GM18519 (cell line): ENCODE results near the gene RBM44.
"Not testable (repeated sequence)": the region's sequence is repeated elsewhere in the genome, so short reads cannot be mapped to it uniquely, and the experiment has no call there.

Experiments
- ATAC-seq: cut with Tn5 transposase; IDR thresholded peaks from one replicate; pipeline ENCODE4 v1.9.1; 2021; ENCODE audit warnings: mild to moderate bottlenecking, moderate library complexity; ENCODE audit not compliant: unreplicated experiment, low FRiP score

Gene RBM44

DNA sequence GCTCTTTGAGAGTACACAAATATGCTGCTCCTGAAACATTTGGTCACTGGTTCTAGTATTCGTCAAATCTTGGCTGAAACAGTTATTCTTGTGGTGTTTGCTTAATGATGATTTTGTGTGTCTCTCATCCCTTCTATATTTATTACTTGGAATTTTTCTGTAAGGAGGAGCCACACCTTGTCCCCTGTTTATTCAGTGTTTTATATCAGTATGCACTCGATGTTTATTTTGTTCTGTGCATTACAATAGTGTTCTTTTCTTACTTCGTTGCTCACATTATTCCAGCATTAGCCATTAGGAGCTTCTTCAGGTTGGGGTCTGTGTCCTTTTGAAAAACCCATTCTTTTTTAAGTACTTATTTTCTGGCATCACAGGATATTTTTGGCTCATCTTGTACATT is 55.7 kb downstream of the RBM44 start:
- no peak for ATAC-seq

- ATAC-seq: no peak
Observed at GRCh38 chr2:237857791-237858190, 59.2 kb downstream of the RBM44 start.

- no peak for ATAC-seq
Observed at GRCh38 chr2:237858294-237859081, 59.9 kb downstream of the RBM44 start.

DNA sequence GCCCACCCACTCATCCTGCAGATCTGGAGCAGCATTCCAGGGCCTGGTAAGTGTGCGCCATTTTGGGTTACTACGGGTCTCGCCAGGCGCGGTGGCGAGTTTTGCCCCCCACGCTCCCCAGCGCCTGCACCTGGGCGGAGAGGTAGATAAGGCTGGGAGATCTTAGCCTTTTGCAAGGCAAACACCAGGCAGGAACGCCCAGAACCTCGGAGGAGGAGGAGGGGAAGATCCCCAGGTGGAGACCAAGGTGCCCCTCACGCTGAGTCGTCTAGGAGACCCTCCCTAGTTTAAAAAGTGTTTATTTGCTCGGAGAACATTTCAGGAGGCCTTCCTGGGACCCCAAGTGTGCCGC is 60.5 kb downstream of the RBM44 start:
- ATAC-seq: no peak

- ATAC-seq: no peak
Observed at GRCh38 chr2:237859533-237860272, 61.1 kb downstream of the RBM44 start, which contains the start of gene RAMP1. TSS of gene RAMP1 (plus strand) at chr2:237859623. CDS start at chr2:237859676, 53 bp downstream.

GRCh38 chr2:237860273-237860935 is 61.8 kb downstream of the RBM44 start:
- ATAC-seq: no peak

- ATAC-seq: no peak
Observed at GRCh38 chr2:237861875-237862527, 63.4 kb downstream of the RBM44 start.

GRCh38 chr2:237862528-237862895 is 63.9 kb downstream of the RBM44 start:
- no peak for ATAC-seq

DNA sequence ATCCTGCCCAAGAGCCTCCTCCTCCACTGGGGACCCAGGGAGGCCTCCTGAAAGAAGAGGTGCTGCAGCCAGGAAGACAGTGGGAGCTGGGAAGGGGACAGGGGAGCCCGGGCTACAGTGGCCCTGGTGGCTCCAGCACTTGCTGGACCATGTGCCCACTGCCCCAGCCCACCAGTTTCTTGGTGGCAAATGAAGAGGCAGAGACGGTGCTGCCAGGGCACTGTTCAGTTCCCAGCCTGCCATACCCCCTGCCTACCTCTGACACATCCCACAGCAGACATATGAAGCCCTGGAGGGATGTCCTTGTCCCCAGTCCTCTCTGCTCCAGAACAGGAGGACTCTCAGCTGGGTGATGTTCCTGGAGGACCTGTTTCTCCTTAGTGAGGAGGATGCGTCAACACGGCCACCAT is 64.5 kb downstream of the RBM44 start:
- no peak for ATAC-seq

DNA sequence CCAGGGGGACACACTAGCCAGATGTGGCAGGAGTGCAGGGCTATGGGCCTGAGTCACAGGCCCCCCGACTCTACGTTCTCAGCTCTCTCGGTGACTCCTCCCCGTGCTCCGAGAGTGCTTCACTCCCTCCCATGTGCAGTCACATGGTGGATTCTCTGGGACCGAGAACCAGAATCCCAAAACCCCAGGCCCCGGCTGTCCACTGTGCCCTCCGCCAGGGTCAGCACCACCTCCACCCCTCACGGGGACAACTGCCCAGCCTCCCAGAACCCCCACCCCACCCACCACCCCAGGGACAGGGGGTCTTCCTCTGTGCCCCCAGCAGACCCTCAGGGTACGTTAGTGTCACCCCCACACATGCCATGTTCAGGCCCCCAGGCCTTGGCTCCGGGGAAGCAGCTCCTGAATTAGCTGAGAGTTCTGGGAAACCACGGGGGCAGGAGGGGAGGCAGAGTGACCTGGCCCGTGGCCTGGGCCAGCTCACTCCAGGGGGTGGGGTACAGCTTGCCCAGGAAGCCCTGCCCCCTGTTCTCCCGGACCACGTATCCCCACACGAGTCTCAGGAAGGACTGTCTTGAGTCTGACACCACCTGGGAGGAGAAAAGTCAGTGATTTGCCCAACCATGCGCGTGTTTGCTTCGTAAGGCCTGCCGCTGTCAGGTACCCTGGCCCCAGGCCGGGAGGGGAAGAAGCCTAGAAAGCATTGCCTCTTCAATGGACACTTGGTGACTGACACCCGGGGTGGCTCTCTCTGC is 65.3 kb downstream of the RBM44 start:
- no peak for ATAC-seq

- ATAC-seq: no peak
Observed at GRCh38 chr2:237864444-237864931, 65.9 kb downstream of the RBM44 start.

DNA sequence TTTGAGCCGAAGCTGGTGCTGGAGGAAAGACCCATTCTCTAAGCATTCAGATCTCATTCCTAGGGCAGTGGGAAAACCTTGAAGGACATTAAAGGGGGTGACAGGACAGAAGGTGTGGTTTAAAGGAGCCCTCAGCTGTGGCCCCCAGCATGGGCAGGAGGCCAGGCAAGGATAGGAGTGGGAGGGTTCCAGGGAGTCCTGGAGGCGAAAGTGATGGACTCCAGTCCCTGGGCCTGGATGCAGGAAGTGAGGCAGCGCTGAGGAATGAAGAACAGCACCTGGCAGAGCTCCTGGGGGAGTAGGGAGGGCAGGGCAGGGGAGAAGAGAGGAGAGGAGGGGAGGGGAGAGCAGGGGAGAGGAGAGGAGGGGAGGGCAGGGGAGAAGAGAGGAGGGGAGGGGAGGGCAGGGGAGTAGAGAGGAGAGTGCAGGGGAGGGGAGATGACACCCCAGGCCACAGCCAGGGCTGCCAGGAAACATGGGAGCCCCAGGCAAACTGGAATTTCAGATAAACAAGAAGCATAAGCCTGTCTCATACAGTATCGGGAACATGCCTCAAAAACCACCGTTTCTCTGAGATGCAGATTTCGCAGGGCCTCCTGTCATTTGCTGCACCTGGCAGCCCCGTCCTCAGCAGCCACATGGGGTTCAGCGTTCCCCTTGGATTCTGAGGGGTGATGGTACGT is 66.5 kb downstream of the RBM44 start:
- ATAC-seq: no peak

- no peak for ATAC-seq
Observed at GRCh38 chr2:237865623-237866041, 67.1 kb downstream of the RBM44 start.

DNA sequence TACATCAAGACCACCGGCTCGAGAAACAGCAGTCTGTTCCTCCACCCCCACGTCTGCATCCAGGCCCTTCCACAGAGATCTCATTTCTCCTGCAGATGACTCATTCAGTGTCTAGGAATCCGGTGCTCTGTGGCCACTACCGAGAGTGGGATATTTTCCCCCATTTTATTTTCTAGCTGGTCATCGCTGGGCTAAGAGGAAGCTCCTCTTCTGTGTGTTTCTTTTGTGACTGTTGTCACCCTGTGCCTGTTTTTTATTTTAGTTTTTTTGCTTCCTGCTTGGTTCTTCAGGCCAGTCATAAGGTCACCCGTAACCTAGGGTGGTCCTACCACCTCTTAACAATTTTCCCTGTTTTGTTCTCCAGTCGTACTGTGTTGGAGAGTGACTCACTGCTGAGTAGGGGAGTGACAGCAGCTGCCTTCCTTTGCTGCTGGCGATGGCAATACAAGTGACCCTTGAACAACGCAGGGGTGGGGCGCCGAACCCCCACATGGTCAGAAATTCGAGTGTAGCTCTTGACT is 67.6 kb downstream of the RBM44 start:
- ATAC-seq: no peak

DNA sequence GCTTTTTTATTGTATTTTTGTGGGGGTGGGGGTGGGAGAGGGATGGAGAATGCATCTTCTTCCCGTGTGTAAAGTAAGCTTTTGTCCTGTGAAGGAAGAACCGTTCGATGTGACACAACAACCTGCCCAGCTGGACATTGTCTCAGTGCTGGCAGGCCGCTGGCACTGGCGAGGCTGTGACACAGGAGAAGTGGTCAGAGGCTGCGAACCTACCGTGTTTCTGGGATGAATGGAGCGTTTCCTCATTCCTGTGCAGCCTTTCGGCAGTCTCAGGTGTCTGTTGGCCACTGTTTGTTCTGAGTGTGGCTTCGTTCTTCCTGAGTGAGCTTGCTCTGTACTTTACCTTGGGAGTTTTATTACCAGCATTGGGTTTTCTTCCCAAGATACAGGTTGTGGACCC is 68.9 kb downstream of the RBM44 start:
- ATAC-seq: no peak

DNA sequence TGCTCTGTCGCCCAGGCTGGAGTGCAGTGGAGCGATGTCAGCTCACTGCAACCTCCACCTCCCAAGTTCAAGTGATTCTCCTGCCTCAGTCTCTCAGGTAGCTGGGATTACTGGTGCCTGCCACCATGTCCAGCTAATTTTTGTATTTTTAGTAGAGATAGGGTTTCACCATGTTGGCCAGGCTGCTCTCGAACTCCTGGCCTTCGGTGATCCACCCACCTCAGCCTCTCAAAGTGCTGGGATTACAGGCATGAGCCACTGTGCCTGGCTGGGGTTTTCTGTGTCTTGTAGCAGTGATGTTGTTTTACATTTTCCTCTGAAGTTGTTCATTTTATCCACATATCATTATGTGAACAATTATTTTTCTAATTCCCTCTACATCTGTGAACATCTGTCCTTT is 69.5 kb downstream of the RBM44 start:
- not testable (repeated sequence) for ATAC-seq

- ATAC-seq: no peak
Observed at GRCh38 chr2:237868631-237869342, 70.2 kb downstream of the RBM44 start.

DNA sequence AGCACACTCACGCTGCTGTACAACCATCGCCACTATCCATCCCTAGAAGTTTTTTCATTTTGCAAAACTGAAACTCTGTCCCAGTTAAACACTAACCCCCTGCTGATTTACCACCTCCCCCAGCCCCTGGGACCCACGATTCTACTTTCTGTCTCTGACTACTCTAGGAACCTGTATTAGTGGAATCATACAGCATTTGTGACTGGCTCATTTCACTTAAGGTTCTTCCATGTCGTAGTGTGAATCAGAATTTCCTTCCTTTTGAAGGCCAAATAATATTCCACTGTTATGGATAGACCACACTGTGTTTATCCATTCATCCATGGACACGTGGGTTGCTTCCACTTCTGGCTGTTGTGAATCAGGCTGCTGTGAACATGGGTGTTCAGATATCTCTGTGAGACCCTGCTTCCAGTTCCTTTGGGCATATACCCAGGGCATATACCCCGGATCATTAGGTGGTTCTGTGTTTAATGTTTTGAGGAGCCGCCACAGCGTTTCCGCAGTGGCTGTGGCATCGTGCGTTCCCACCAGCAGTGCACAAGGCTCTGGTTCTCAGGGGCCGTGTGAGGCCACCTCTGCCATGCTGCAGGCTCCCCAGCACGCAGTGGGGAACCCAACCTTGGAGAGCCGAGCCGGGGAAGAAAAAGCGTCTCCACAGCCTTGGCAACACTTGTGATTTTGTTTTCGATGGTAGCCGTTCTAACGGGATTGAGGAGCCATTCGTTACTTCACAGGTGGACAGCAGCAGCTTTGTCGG is 70.9 kb downstream of the RBM44 start:
- ATAC-seq: no peak
